Fibroblast of peridontal ligament (primary cell): ENCODE data around the gene TEX101.
"Not testable (repeated sequence)": the region's sequence is repeated elsewhere in the genome, so short reads cannot be mapped to it uniquely, and the experiment has no call there.

Source experiments
- DNase-seq: peaks from one replicate; pipeline ENCODE4 v3.0.0-alpha.2; 2010; ENCODE audit errors: extremely low read depth

The TEX101 gene

GRCh38 chr19:43414554-43414953 lies at the start of gene TEX101:
TSS of gene TEX101 (plus strand) at chr19:43414890. CDS start at chr19:43415920, 1,030 bp downstream.
- no peak for DNase-seq

GRCh38 chr19:43365677-43366076 lies 49.0 kb upstream of the TEX101 start:
- DNase-seq, result not testable (repeated sequence)

GRCh38 chr19:43367822-43368221 lies 46.9 kb upstream of the TEX101 start:
- no peak for DNase-seq

GRCh38 chr19:43368897-43369296 lies 45.8 kb upstream of the TEX101 start:
- DNase-seq, result not testable (repeated sequence)

GRCh38 chr19:43371909-43372308 lies 42.8 kb upstream of the TEX101 start:
- no peak for DNase-seq

- DNase-seq, result no peak
Measured at GRCh38 chr19:43372462-43372861, 42.2 kb upstream of the TEX101 start.

- DNase-seq, result not testable (repeated sequence)
Measured at GRCh38 chr19:43377624-43378023, 37.1 kb upstream of the TEX101 start.

- no peak for DNase-seq
Measured at GRCh38 chr19:43380008-43380407, 34.7 kb upstream of the TEX101 start.

- no peak for DNase-seq
Measured at GRCh38 chr19:43380771-43381386, 33.8 kb upstream of the TEX101 start.

GRCh38 chr19:43382586-43383216 lies 32.0 kb upstream of the TEX101 start:
- not testable (repeated sequence) for DNase-seq

GRCh38 chr19:43383254-43383653 lies 31.4 kb upstream of the TEX101 start:
- not testable (repeated sequence) for DNase-seq

- DNase-seq, result not testable (repeated sequence)
Measured at GRCh38 chr19:43383759-43384158, 30.9 kb upstream of the TEX101 start.

GRCh38 chr19:43390903-43391551 lies 23.7 kb upstream of the TEX101 start:
- DNase-seq, result not testable (repeated sequence)

- DNase-seq, result not testable (repeated sequence)
Measured at GRCh38 chr19:43391552-43391935, 23.1 kb upstream of the TEX101 start.

- DNase-seq, result not testable (repeated sequence)
Measured at GRCh38 chr19:43393501-43393900, 21.2 kb upstream of the TEX101 start.

- no peak for DNase-seq
Measured at GRCh38 chr19:43395561-43395960, 19.1 kb upstream of the TEX101 start.

GRCh38 chr19:43406297-43406696 lies 8.4 kb upstream of the TEX101 start:
- no peak for DNase-seq

GRCh38 chr19:43407416-43408005 lies 7.2 kb upstream of the TEX101 start:
- DNase-seq, result no peak

GRCh38 chr19:43408043-43408442 lies 6.6 kb upstream of the TEX101 start:
- DNase-seq, result no peak

- no peak for DNase-seq
Measured at GRCh38 chr19:43409415-43409814, 5.3 kb upstream of the TEX101 start.

GRCh38 chr19:43412441-43412840 lies 2.2 kb upstream of the TEX101 start:
- DNase-seq, result no peak

- DNase-seq, result no peak
Measured at GRCh38 chr19:43416951-43417623, 2.4 kb downstream of the TEX101 start.
